A549 (cell line): ENCODE data around the gene NCDN. TPM values are rescaled to one million over a fixed set of nuclear protein-coding genes. Genes with fewer than 3 reads are reported as not detected.

Experiments used
- ATAC-seq, 2 experiments: fragments of 200-7000 bp in 1 of 2; fragments of >200 bp in 1 of 2; cut with Nextera tagmentation in 1 of 2; cut with Tn5 transposase in 1 of 2; 3 replicates each; pipeline versions ENCODE4 v1.8.0 to v1.9.1; 2018 to 2020; ENCODE audit warnings: mild to moderate bottlenecking in 1 of 2, moderate library complexity in 1 of 2
- CTCF ChIA-PET: fragments of 300-600 bp; sonication (Branson Sonifier 250); formaldehyde crosslinking; extraction: SDS; loops from one replicate; lab custom pipeline; 2021; ENCODE audit warnings: antibody characterized with exemption, inconsistent platforms; lab: Yijun Ruan, JAX
- POLR2A ChIA-PET: fragments of 350-600 bp; formaldehyde crosslinking; extraction: SDS; loops from one replicate; lab custom pipeline; 2021; ENCODE audit warnings: antibody characterized with exemption, inconsistent platforms; lab: Yijun Ruan, JAX
- DNase-seq, 2 experiments: peaks; one replicate each; pipeline versions ENCODE4 v3.0.0 to v3.0.0-alpha.2; 2011 to 2016; ENCODE audit warnings: low read depth in 1 of 2, low spot score in 1 of 2
- FAIRE-seq: peaks from 2 replicates; lab custom pipeline; 2011; peaks lifted over from hg19 to GRCh38; lab: Jason Lieb, UNC
- H3K27ac ChIP-seq, 2 experiments: fragments of >200 bp; sonication (Bioruptor Twin); formaldehyde crosslinking; 3 replicates each; pipeline ENCODE4 v1.5.1; 2016 to 2017
- H3K4me1 ChIP-seq: fragments of >200 bp; sonication (Bioruptor Twin); formaldehyde crosslinking; 3 replicates; pipeline ENCODE4 v1.6.1; 2016
- H3K4me2 ChIP-seq: fragments of >200 bp; sonication (Bioruptor Twin); formaldehyde crosslinking; 3 replicates; pipeline ENCODE4 v1.6.1; 2016
- H3K4me3 ChIP-seq: fragments of >200 bp; sonication (Bioruptor Twin); formaldehyde crosslinking; 3 replicates; pipeline ENCODE4 v1.5.1; 2016
- H3K9me3 ChIP-seq: fragments of >200 bp; sonication (Bioruptor Twin); formaldehyde crosslinking; 3 replicates; pipeline ENCODE4 v1.6.1; 2016
- CHD4 ChIP-seq: fragments of 200-600 bp; sonication (generic); IDR thresholded peaks from 2 replicates; pipeline ENCODE4 v1.6.1; 2016; ENCODE audit warnings: antibody characterized with exemption, mild to moderate bottlenecking, borderline replicate concordance
- CTCF ChIP-seq: fragments of >200 bp; sonication (Bioruptor Twin); formaldehyde crosslinking; IDR thresholded peaks from 3 replicates; pipeline ENCODE4 v1.5.1; 2016
- EHF ChIP-seq: fragments of 250-450 bp; sonication (Bioruptor Pico); IDR thresholded peaks from 2 replicates; pipeline ENCODE4 v1.5.0; 2020; ENCODE audit warnings: mild to moderate bottlenecking
- GATA3 ChIP-seq: IDR thresholded peaks from 2 replicates; pipeline ENCODE4 v1.6.1; 2012; ENCODE audit warnings: borderline replicate concordance
- HES2 ChIP-seq: fragments of >200 bp; sonication (Bioruptor Twin); formaldehyde crosslinking; IDR thresholded peaks from 2 replicates; pipeline ENCODE4 v1.6.1; 2016
- HOXB13 ChIP-seq: fragments of 250-450 bp; sonication (Bioruptor Pico); IDR thresholded peaks from 2 replicates; pipeline ENCODE4 v1.5.0; 2020; ENCODE audit warnings: low read depth, mild to moderate bottlenecking, moderate library complexity
- MAX ChIP-seq: IDR thresholded peaks from 2 replicates; pipeline ENCODE4 v1.6.1; 2012
- MAZ ChIP-seq: fragments of 150-350 bp; IDR thresholded peaks from 2 replicates; pipeline ENCODE4 v1.6.1; 2014; ENCODE audit warnings: antibody characterized with exemption, low read depth, low read length, borderline replicate concordance
- NFE2L2 ChIP-seq: fragments of 150-350 bp; conservative IDR thresholded peaks from 2 replicates; pipeline ENCODE4 v1.6.1; 2014; ENCODE audit warnings: low read length
- NPAS2 ChIP-seq: fragments of 250-450 bp; sonication (Bioruptor Pico); IDR thresholded peaks from 2 replicates; pipeline ENCODE4 v1.8.0; 2022; ENCODE audit warnings: mild to moderate bottlenecking, moderate library complexity, borderline replicate concordance
- NR3C1 ChIP-seq: fragments of >200 bp; sonication (Bioruptor Twin); formaldehyde crosslinking; IDR thresholded peaks from 3 replicates; pipeline ENCODE4 v1.6.1; 2017
- PBX3 ChIP-seq: IDR thresholded peaks from 2 replicates; pipeline ENCODE4 v1.6.1; 2012
- RAD21 ChIP-seq, 2 experiments: fragments of >200 bp in 1 of 2; sonication (Bioruptor Twin) in 1 of 2; formaldehyde crosslinking in 1 of 2; IDR thresholded peaks in 1 of 2; conservative IDR thresholded peaks in 1 of 2; 2 replicates in 1 of 2; 3 replicates in 1 of 2; pipeline ENCODE4 v1.6.1; 2012 to 2018; ENCODE audit warnings: inconsistent platforms in 1 of 2
- RCOR1 ChIP-seq: fragments of 150-350 bp; IDR thresholded peaks from 2 replicates; pipeline ENCODE4 v1.6.1; 2014; ENCODE audit warnings: antibody characterized with exemption, low read length, low read depth
- RFX5 ChIP-seq: fragments of 450-650 bp; IDR thresholded peaks from 2 replicates; pipeline ENCODE4 v1.7.1; 2014; ENCODE audit warnings: antibody characterized with exemption, mild to moderate bottlenecking, moderate library complexity
- TP53 ChIP-seq: fragments of 250-450 bp; sonication (Bioruptor Pico); IDR thresholded peaks from 2 replicates; pipeline ENCODE4 v1.5.0; 2021; ENCODE audit warnings: mild to moderate bottlenecking, moderate library complexity
- ZNF302 ChIP-seq: fragments of 250-450 bp; sonication (Bioruptor Pico); IDR thresholded peaks from 2 replicates; pipeline ENCODE4 v1.9.0; 2021; ENCODE audit warnings: inconsistent platforms, mild to moderate bottlenecking, moderate library complexity
- ZSCAN20 ChIP-seq: fragments of 250-450 bp; sonication (Bioruptor Pico); IDR thresholded peaks from 2 replicates; pipeline ENCODE4 v1.8.0; 2022; ENCODE audit warnings: mild to moderate bottlenecking, moderate library complexity
- WGBS: methylation state at CpG from one replicate; pipeline ENCODE4 v1.1.6; 2017; ENCODE audit errors: missing lambda C conversion rate; 5-methylcytosine and 5-hydroxymethylcytosine counted together
- polyA plus RNA-seq, 4 experiments: library from polyadenylated mRNA; depleted of rRNA in 3 of 4; stranded (reverse); fragments of >200 nt; fragmentation: RNase III in 1 of 4; extraction: RNeasy Plus Mini Kit Qiagen cat#74134 plus additional on column Dnase treatment in 1 of 4; gene quantifications; 2 replicates in 3 of 4; 3 replicates in 1 of 4; pipeline ENCODE4 v1.2.3, GENCODE V29; 2011 to 2017

Gene NCDN
- polyA plus RNA-seq, 2 of the 4 experiments (the other 2 are of a cell fraction), result 7.0 to 16.8 TPM

- 90% methylated on average over 2 of the region's 2 CpGs for WGBS
- no peak for FAIRE-seq
Measured at GRCh38 chr1:35519432-35519831, 38.2 kb upstream of the NCDN start.

DNA sequence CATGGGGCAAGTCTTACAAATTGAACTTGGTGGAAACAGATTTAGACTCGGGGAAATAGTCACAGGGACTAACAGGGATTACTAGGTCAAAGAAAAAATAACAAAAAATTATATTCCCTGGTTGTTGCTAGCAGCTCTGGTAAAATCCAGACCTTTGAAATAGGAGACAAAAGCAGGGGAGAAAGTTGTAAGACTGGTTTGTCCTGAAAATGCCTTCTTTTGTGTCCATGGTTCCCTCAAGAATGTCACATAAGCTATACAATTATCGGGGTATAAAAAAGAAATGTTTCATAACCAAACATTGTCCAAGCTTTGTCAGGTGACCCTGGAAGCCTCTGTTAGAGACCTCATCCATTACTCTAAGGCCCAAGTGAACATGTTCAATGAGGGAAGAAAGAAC is 33.5 kb upstream of the NCDN start:
- Histone ChIP-seq H3K4me2 (no peak overlapping the region), H3K4me3 (no peak overlapping the region), H3K27ac (no peak overlapping the region), H3K4me1 (no peaks in the 10 kb centered on the region), H3K9me3 (peaks cover 16% of the 10 kb centered on the region; the same call in 2 of the 3 replicates)
- POLR2A ChIA-PET, result no interaction called here
- TF ChIP-seq EHF (CRISPR knock-in tag), result no peak
- no peak for TF ChIP-seq NFE2L2
- TF ChIP-seq NPAS2 (CRISPR knock-in tag), result no peak
- TF ChIP-seq CHD4, result no peak
- DNase-seq (no peak), FAIRE-seq (no peak), ATAC-seq (no peak)
- WGBS, result 57% methylated on average over 2 of the region's 2 CpGs
- CTCF ChIA-PET, result no interaction called here

More at GRCh38 chr1:35519432-35519831, 38.2 kb upstream of the NCDN start:
- ChIA-PET POLR2A (no interaction called here), CTCF (no interaction called here)
- H3K9me3 ChIP-seq, result peaks cover 13% of the 10 kb centered on the region; the same call in 1 of the 3 replicates
- H3K4me3 ChIP-seq, result no peak overlapping the region
- TF ChIP-seq MAZ, result no peak
- TF ChIP-seq RAD21 (conservative IDR thresholded peaks at IDR 0.05 in 1 of 2, IDR thresholded peaks at IDR 0.05 in 1 of 2), result no peak
- no peak for TF ChIP-seq HES2
- TF ChIP-seq MAX, result no peak
- no peak for TF ChIP-seq EHF (CRISPR knock-in tag)
- no peak for TF ChIP-seq GATA3
- no peak for TF ChIP-seq PBX3
- TF ChIP-seq RCOR1, result no peak
- no peak for TF ChIP-seq TP53 (CRISPR knock-in tag)
- TF ChIP-seq HOXB13 (CRISPR knock-in tag), result no peak
- no peak for TF ChIP-seq CTCF
- DNase-seq (no peak), ATAC-seq (no peak)
- no peak overlapping the region for H3K4me2 ChIP-seq
- no peak overlapping the region for H3K27ac ChIP-seq
- H3K4me1 ChIP-seq, result no peaks in the 10 kb centered on the region

DNA sequence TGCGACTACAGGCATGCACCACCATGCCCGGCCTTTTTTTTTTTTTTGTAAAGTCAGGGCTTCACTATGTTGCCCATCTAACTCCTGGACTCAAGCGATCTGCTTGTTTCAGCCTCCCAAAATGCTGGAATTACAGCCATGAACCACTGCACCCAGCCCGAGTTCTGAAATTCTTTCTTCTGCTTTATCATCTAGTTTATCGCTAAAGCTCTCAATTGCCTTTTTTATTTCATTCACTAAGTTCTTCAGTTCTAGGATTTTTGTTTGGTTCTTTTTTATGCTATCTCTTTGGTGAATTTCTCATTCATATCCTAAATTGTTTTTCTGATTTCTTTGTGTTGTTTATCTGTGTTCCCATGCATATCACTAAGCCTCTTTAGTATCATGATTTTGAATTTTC is 27.4 kb upstream of the NCDN start:
- 76% methylated on average over 5 of the region's 5 CpGs for WGBS
- FAIRE-seq (no peak), DNase-seq (no peak), ATAC-seq (no peak)
- POLR2A ChIA-PET, result no interaction called here
- TF ChIP-seq ZNF302 (no peak), RFX5 (no peak), HES2 (no peak), GATA3 (no peak), ZSCAN20 (CRISPR knock-in tag) (no peak), NR3C1 (no peak)
- Histone ChIP-seq H3K4me2 (no peak overlapping the region), H3K4me1 (no peaks in the 10 kb centered on the region), H3K27ac (no peak overlapping the region), H3K4me3 (no peak overlapping the region), H3K9me3 (peaks cover 36% of the 10 kb centered on the region)
- CTCF ChIA-PET, result no interaction called here
